Measurements from ENCODE around the gene ACADSB. TPM values are rescaled to one million over a fixed set of nuclear protein-coding genes. Genes with fewer than 3 reads are reported as not detected.

Gene ACADSB
- total and polyA plus RNA-seq, 2 experiments from 2014 or later: 40.6 to 50.6 TPM

DNA sequence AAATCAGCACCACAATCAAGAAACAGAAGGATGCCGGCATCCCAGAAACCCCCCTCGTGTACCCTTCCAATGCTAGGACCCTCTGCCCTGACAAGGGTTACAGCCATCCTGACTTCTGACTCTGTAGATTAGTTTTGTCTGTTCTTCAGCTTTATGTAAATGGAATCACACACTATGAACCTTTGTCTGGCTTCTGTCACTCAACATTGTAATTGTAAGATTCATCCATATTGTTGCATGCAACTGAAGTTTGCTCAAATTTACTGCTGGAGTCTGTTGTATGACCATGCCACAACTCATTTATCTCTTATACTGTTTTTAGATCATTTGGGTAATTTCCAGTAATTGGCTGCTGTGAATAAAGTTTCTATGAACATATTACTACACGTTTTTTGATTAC lies 8.7 kb upstream of the ACADSB start:
- Histone ChIP-seq H3K4me2 (no peak overlapping the region), H3K9me2 (replicated peaks; ENCODE audit: insufficient read depth) (no peaks in the 10 kb centered on the region), H3K4me1 (ENCODE audit: insufficient read depth) (peaks cover 4% of the 10 kb centered on the region), H4K20me1 (ENCODE audit: insufficient read depth, poor library complexity, severe bottlenecking) (peaks cover 15% of the 10 kb centered on the region), H3K27me3 (no peaks in the 10 kb centered on the region), H3K27ac (no peak overlapping the region), H2AFZ (no peak overlapping the region), H3K9me3 (ENCODE audit: low read depth) (no peaks in the 10 kb centered on the region), H3K4me3 (no peak overlapping the region), H3K79me2 (peaks cover 80% of the 10 kb centered on the region), H3K36me3 (replicated peaks; ENCODE audit: insufficient read depth, low read depth) (no peaks in the 10 kb centered on the region)
- no peak for TF ChIP-seq EZH2 (IDR thresholded peaks at IDR 0.05; ENCODE audit: borderline replicate concordance)
- TF ChIP-seq, protein P1, sequence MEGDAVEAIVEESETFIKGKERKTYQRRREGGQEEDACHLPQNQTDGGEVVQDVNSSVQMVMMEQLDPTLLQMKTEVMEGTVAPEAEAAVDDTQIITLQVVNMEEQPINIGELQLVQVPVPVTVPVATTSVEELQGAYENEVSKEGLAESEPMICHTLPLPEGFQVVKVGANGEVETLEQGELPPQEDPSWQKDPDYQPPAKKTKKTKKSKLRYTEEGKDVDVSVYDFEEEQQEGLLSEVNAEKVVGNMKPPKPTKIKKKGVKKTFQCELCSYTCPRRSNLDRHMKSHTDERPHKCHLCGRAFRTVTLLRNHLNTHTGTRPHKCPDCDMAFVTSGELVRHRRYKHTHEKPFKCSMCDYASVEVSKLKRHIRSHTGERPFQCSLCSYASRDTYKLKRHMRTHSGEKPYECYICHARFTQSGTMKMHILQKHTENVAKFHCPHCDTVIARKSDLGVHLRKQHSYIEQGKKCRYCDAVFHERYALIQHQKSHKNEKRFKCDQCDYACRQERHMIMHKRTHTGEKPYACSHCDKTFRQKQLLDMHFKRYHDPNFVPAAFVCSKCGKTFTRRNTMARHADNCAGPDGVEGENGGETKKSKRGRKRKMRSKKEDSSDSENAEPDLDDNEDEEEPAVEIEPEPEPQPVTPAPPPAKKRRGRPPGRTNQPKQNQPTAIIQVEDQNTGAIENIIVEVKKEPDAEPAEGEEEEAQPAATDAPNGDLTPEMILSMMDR (IDR thresholded peaks at IDR 0.05; ENCODE audit: poor library complexity): no peak
- TF ChIP-seq EZH2phosphoT487 (IDR thresholded peaks at IDR 0.05; ENCODE audit: low read depth, severe bottlenecking, unreplicated experiment): no peak
- 94% methylated on average over 3 of the region's 3 CpGs for WGBS (ENCODE audit: low lambda C conversion rate, missing lambda C conversion rate)
- DNase-seq (ENCODE audit: low spot score): no peak

DNA sequence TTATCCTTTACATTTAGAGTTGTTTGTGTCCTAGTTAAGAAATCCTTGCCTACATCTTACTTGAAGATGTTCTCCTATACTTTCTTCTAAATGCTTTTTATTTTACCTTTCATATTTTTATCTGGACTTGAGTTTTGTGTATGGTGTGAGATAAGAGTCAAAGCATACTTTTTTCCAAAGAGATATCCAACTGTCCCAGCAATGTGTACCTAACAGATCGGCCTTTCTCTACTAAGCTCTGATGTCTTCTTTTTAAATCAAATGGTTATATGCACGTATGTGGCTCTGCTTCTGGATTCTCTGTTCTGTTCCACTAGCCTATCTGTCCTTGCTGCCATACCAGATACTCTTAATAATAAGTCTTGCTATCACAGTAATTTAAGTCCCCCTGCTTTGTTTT lies 7.4 kb upstream of the ACADSB start:
- no peak overlapping the region for H3K27ac ChIP-seq
- H3K4me2 ChIP-seq: no peak overlapping the region
- H3K27me3 ChIP-seq: no peaks in the 10 kb centered on the region
- H2AFZ ChIP-seq: no peak overlapping the region
- no peaks in the 10 kb centered on the region for H3K36me3 ChIP-seq (replicated peaks; ENCODE audit: insufficient read depth, low read depth)
- no peak for DNase-seq (ENCODE audit: low spot score)
- H3K4me3 ChIP-seq: no peak overlapping the region
- TF ChIP-seq EZH2phosphoT487 (IDR thresholded peaks at IDR 0.05; ENCODE audit: low read depth, severe bottlenecking, unreplicated experiment): no peak
- TF ChIP-seq, protein P1 (IDR thresholded peaks at IDR 0.05; ENCODE audit: poor library complexity): no peak
- TF ChIP-seq EZH2 (IDR thresholded peaks at IDR 0.05; ENCODE audit: borderline replicate concordance): no peak
- peaks cover 22% of the 10 kb centered on the region for H4K20me1 ChIP-seq (ENCODE audit: insufficient read depth, poor library complexity, severe bottlenecking)
- peaks cover 92% of the 10 kb centered on the region for H3K79me2 ChIP-seq
- H3K4me1 ChIP-seq (ENCODE audit: insufficient read depth): peaks cover 4% of the 10 kb centered on the region
- H3K9me3 ChIP-seq (ENCODE audit: low read depth): no peaks in the 10 kb centered on the region
- no peaks in the 10 kb centered on the region for H3K9me2 ChIP-seq (replicated peaks; ENCODE audit: insufficient read depth)
- 97% methylated on average over 2 of the region's 2 CpGs for WGBS (ENCODE audit: low lambda C conversion rate, missing lambda C conversion rate)

DNA sequence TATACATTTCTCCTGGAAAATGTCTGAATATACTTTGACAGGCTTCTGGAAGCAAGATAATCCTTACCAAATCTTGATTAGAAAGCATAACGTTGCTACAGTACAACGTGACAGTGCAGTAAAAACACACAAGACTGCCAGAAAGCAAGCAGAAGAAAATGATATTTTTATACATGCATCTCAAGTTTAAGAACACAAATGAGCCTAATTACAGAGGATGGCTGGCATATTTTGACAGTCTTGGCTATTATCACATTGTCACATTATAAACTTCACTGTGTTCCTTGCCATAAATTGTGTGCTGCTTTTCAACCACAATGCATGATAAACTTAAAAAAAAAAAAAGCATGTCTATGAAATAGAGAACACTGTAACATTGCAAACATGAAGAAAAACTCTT lies 4.5 kb upstream of the ACADSB start:
- Histone ChIP-seq H3K36me3 (replicated peaks; ENCODE audit: insufficient read depth, low read depth) (no peaks in the 10 kb centered on the region), H3K9me3 (ENCODE audit: low read depth) (no peaks in the 10 kb centered on the region), H3K9me2 (replicated peaks; ENCODE audit: insufficient read depth) (no peaks in the 10 kb centered on the region), H2AFZ (no peak overlapping the region), H4K20me1 (ENCODE audit: insufficient read depth, poor library complexity, severe bottlenecking) (peaks cover 33% of the 10 kb centered on the region), H3K27me3 (no peaks in the 10 kb centered on the region), H3K79me2 (peaks cover 89% of the 10 kb centered on the region), H3K27ac (no peak overlapping the region), H3K4me3 (no peak overlapping the region), H3K4me1 (ENCODE audit: insufficient read depth) (peaks cover 13% of the 10 kb centered on the region), H3K4me2 (no peak overlapping the region)
- TF ChIP-seq, protein P1 (IDR thresholded peaks at IDR 0.05; ENCODE audit: poor library complexity): no peak
- TF ChIP-seq EZH2phosphoT487 (IDR thresholded peaks at IDR 0.05; ENCODE audit: low read depth, severe bottlenecking, unreplicated experiment) (no peak), EZH2 (IDR thresholded peaks at IDR 0.05; ENCODE audit: borderline replicate concordance) (no peak)
- no peak for DNase-seq (ENCODE audit: low spot score)
- 48% methylated on average over 2 of the region's 2 CpGs for WGBS (ENCODE audit: low lambda C conversion rate, missing lambda C conversion rate)

Data from hepatocyte (in vitro differentiated cells).